K562 (cell line): ENCODE data around the gene TPSAB1. TPM values are rescaled to one million over a fixed set of nuclear protein-coding genes. Genes with fewer than 3 reads are reported as not detected.

Experiments used
- ARID2 ChIP-seq: fragments of 450-650 bp; IDR thresholded peaks from 2 replicates; pipeline ENCODE4 v1.6.1; 2017; ENCODE audit warnings: antibody characterized with exemption, mild to moderate bottlenecking
- CTCF ChIP-seq, 3 experiments: IDR thresholded peaks in 2 of 3; conservative IDR thresholded peaks in 1 of 3; 2 replicates each; pipeline ENCODE4 v1.5.1; 2011 to 2012; ENCODE audit warnings: low read length in 3 of 3, mild to moderate bottlenecking in 3 of 3, control low read depth in 2 of 3, improper control_type of control experiment in 1 of 3, inconsistent platforms in 1 of 3, low read depth in 1 of 3, mixed read lengths in 1 of 3, moderate library complexity in 1 of 3; ENCODE audit not compliant: insufficient read depth in 2 of 3
- E2F6 ChIP-seq, 2 experiments: IDR thresholded peaks; 2 replicates each; pipeline ENCODE4 v1.6.1; 2011; ENCODE audit warnings: borderline replicate concordance in 1 of 2, control low read depth in 1 of 2, low read depth in 1 of 2, low read length in 1 of 2, mild to moderate bottlenecking in 1 of 2, mixed read lengths in 1 of 2, moderate library complexity in 1 of 2; ENCODE audit not compliant: insufficient read depth in 1 of 2, insufficient read length in 1 of 2, poor library complexity in 1 of 2, severe bottlenecking in 1 of 2; ENCODE audit errors: extremely low read depth in 1 of 2
- KLF13 ChIP-seq: fragments of 450-650 bp; IDR thresholded peaks from 2 replicates; pipeline ENCODE4 v1.6.1; 2016; ENCODE audit warnings: missing genetic modification characterization, low read depth, mild to moderate bottlenecking, missing compliant biosample characterization, moderate library complexity, borderline replicate concordance
- RAD21 ChIP-seq, 2 experiments: fragments of 250-450 bp in 1 of 2; fragments of 450-650 bp in 1 of 2; sonication (Bioruptor Pico) in 1 of 2; formaldehyde crosslinking in 1 of 2; IDR thresholded peaks in 1 of 2; conservative IDR thresholded peaks in 1 of 2; 2 replicates each; pipeline versions ENCODE4 v1.4.0 to v1.8.0; 2020 to 2022; ENCODE audit warnings: mild to moderate bottlenecking in 2 of 2, moderate library complexity in 1 of 2
- RB1 ChIP-seq: fragments of 450-650 bp; IDR thresholded peaks from 2 replicates; pipeline ENCODE4 v1.6.1; 2017; ENCODE audit warnings: low read depth, mild to moderate bottlenecking
- REST ChIP-seq, 2 experiments: fragments of 450-650 bp; formaldehyde crosslinking in 1 of 2; IDR thresholded peaks; 2 replicates each; pipeline versions ENCODE4 v1.4.0 to v1.6.1; 2014 to 2020; ENCODE audit warnings: mild to moderate bottlenecking in 2 of 2, borderline replicate concordance in 1 of 2, low read depth in 1 of 2
- THAP7 ChIP-seq: fragments of 250-450 bp; sonication (Bioruptor Pico); IDR thresholded peaks from 2 replicates; pipeline ENCODE4 v1.5.0; 2021
- ZBTB7A ChIP-seq: IDR thresholded peaks from 2 replicates; pipeline ENCODE4 v1.6.1; 2011; ENCODE audit warnings: low read depth, mild to moderate bottlenecking, low read length, moderate library complexity, borderline replicate concordance; ENCODE audit not compliant: control insufficient read depth
- ZKSCAN8 ChIP-seq: fragments of 200-800 bp; sonication (Bioruptor generic); IDR thresholded peaks from 2 replicates; pipeline ENCODE4 v1.6.1; 2016; ENCODE audit warnings: missing genetic modification characterization, missing compliant biosample characterization
- polyA plus RNA-seq, 8 experiments: library from polyadenylated mRNA; depleted of rRNA in 4 of 8; stranded (reverse) in 5 of 8; unstranded in 3 of 8; fragments of >200 nt; fragmentation: Nextera tagmentation in 2 of 8; fragmentation: Illumina TruSeq in 1 of 8; extraction: Ambion mirVana in 2 of 8; extraction: Trizol in 1 of 8; gene quantifications; 2 replicates each; pipeline versions ENCODE4 v1.2.1 to v1.2.3, GENCODE V29; 2011 to 2014; ENCODE audit warnings: inconsistent platforms in 1 of 8, missing spikeins in 1 of 8
- total RNA-seq, 7 experiments: library from RNA; depleted of rRNA in 6 of 7; stranded (reverse); fragments of >200 nt in 6 of 7; fragmentation: Illumina TruSeq in 2 of 7; extraction: Trizol in 2 of 7; gene quantifications; 2 replicates each; pipeline versions ENCODE4 v1.2.1 to v1.2.3, GENCODE V29; 2011 to 2021; ENCODE audit warnings: low replicate concordance in 1 of 7

Gene TPSAB1
- total and polyA plus RNA-seq, 9 of the 15 experiments (the other 6 are each of a cell fraction or from before 2014, with no cell fraction given) = not detected

- TF ChIP-seq REST (IDR thresholded peaks at IDR 0.05; ENCODE audit: borderline replicate concordance) = peak; percentile 89
- 0 out of 2 replicates have a peak, but pooled peaks have one; percentile 23 for TF ChIP-seq REST (CRISPR knock-in tag; IDR thresholded peaks at IDR 0.05; ENCODE audit: low read depth)
- TF ChIP-seq THAP7 (CRISPR knock-in tag) = no peak
- TF ChIP-seq E2F6 (IDR thresholded peaks at IDR 0.05; ENCODE audit: borderline replicate concordance in 1 of 2, extremely low read depth in 1 of 2, insufficient read depth in 1 of 2, insufficient read length in 1 of 2, low read depth in 1 of 2, low read length in 1 of 2, poor library complexity in 1 of 2, severe bottlenecking in 1 of 2) = no peak
- peak; percentile 62 to 80 (median 79) for TF ChIP-seq CTCF (IDR thresholded peaks at IDR 0.05 in 2 of 3, conservative IDR thresholded peaks at IDR 0.05 in 1 of 3; ENCODE audit: insufficient read depth in 2 of 3, low read depth in 1 of 3, low read length in 3 of 3)
- TF ChIP-seq ZBTB7A = peak; percentile 88
- TF ChIP-seq ARID2 = peak; percentile 77; the same call in 1 of the 2 replicates
- TF ChIP-seq RAD21 (CRISPR knock-in tag; conservative IDR thresholded peaks at IDR 0.05 in 1 of 2, IDR thresholded peaks at IDR 0.05 in 1 of 2) = peak; percentile 72 to 90
- TF ChIP-seq RB1 = peak; percentile 73
- TF ChIP-seq KLF13 (tag) = 0 out of 2 replicates have a peak, but pooled peaks have one; percentile 32
- no peak for TF ChIP-seq ZKSCAN8 (CRISPR knock-in tag)
Observed at GRCh38 chr16:1194665-1195392, 45.7 kb upstream of the TPSAB1 start (continued).
